HuH-7.5 (cell line): ENCODE results near the gene DYNLT5.
A peak's percentile ranks its signal among the peaks of the same experiment; 100 is the strongest.
"Not testable (repeated sequence)": the region's sequence is repeated elsewhere in the genome, so short reads cannot be mapped to it uniquely, and the experiment has no call there.

Source experiments
- DNase-seq: peaks from one replicate; pipeline ENCODE4 v3.0.0; 2011; ENCODE audit warnings: low spot score

The DYNLT5 gene

DNA sequence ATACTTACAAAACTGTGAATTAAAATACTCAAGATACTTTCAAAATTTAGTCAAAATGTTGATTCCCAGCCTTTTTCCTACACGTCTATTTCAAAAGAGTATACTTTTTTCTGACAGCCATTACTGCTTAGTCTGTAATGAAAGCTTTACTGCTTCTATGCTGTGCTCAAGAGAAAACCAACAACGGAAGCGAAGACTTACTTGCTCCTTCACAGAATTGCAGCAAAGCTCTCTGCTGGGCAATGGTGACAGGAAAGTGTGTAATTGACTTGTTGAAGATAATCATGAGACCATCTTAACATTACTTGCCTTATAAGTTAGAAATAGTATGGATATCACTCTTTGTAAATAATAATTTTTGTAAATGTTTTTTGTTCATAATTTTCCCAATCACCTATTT is 1.7 kb upstream of the DYNLT5 start:
- DNase-seq = no peak

DNA sequence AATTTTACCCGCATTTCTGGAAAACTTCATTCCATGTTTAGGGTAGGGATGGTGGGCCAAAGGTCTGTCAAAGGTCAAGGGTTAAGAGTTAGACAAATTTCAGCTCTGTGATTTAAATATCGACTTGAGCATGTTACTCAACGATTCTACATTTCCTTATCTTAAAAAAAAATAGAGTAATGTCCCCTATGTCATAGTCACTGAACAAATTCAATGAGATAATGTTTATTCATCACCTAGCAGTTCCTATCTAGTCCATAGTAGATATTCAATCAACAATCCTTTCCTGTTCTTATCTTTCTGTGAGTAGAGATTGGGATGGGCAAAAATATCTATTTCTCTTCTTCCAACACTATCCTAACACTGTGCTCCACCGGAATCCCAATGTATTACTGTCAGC is 1.1 kb upstream of the DYNLT5 start:
- DNase-seq = peak; percentile 20

DNA sequence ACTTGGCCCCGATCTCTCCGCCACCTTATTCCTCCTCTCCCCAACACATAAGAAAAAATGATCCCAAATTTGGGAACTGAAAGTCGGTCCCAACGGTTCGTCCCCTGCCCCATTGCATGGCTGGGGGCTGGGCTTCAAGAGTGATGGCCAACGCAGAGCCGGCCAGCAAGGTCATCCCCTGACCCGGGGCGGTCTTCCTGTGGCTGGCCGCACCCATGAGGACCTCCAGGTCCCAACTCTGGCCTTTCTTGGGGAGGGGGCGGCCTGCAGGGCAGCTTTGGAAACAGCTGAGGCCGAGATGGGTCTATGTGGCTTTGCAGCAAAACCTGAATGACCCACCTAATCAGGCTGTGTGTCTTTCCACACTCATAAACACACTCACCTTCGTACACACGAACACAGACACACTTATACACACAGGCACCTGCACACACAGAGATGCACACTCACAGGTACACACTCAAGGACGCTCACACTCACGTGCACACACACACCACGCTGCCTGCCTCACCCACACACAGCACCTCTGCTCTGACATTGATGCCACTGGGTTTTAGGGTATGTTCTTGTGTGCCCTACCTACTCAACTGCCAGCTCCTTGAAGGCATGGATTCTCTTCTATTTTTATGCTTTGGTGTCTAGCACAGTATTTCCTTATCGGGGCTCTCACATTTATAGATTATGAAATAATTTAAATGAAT is 562 bp downstream of the DYNLT5 start:
- no peak for DNase-seq

DNA sequence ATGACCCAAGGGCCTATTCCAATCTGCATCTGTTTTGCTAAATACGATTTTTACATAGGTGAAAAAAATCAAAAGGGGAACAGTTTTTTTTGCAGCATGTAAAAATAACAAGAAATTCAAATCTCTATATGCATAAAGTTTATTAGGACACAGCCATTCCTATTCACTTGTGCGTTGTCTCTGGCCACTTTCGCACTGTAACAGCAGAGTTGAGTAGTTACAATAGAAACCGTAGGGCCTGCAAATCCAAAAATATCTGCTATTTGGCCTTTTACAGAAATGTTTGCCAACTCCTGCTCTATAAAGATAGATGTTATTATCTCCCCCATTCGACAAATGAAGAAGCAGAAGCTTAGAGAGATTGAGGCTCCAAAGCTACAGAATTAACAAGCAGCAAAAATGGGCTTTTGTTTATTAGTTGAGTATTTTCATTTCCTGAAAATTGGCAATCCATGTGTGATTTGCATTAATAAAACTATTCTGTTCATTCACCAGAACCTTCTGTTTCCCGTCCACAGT is 5.5 kb downstream of the DYNLT5 start:
- no peak for DNase-seq

DNA sequence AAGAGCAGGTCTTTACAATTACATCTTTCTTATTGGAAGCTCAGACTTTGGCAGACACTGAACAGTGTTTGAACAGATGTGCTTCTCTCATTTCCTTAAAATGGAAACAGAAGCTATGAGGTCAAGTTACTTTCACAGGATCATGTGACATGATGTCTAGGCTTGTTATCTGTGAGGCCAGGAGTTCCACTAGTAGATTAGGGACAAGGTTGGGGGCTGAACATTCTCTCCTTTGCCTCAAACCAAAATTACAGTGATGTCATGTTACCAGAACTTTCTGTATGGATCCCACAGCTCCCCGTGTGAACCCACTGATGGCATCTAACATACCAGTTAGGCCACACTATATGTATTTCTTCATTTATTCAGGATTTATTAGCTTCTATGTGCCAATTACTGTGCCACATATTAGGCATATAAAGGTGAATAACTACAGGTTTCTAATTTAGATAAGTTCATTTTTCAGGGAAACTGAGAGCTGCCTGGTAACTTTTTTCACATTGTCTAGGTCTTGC is 6.0 kb downstream of the DYNLT5 start:
- DNase-seq = no peak

DNA sequence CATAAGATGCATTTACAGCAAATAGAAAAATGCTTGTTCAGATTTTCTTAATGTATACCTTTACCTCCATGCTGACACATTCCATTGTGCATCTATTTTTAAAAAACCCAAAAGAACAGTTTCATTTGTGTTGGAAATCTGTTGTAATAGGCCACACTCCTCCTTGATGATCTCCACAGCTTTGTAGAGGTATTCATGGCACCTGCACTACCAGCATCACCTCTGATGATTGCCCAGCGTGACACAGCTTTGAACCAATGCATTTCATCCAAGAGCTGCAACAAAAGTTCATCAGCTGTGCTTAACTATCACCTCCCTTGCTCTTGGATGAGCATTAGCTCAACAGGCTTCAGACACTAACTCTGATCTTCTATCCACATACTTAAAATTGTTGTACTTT is 8.2 kb downstream of the DYNLT5 start:
- no peak for DNase-seq

DNA sequence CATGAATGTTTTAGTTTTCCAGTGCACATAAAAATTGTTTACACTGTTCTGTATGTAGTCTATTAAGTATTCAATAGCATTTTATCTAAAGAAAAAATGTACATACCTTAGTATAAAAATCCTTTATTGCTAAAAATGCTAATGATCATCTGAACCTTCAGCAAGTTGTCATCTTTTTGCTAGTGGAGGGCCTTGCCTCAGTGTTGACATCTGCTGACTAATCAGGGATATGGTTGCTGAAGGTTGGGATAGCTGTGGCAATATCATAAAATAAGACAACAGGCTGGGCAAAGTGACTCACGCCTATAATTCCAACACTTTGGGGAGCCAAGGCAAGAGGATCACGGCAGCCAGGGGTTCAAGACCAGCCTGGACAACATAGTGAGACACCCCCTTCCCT is 9.0 kb downstream of the DYNLT5 start:
- DNase-seq = no peak

DNA sequence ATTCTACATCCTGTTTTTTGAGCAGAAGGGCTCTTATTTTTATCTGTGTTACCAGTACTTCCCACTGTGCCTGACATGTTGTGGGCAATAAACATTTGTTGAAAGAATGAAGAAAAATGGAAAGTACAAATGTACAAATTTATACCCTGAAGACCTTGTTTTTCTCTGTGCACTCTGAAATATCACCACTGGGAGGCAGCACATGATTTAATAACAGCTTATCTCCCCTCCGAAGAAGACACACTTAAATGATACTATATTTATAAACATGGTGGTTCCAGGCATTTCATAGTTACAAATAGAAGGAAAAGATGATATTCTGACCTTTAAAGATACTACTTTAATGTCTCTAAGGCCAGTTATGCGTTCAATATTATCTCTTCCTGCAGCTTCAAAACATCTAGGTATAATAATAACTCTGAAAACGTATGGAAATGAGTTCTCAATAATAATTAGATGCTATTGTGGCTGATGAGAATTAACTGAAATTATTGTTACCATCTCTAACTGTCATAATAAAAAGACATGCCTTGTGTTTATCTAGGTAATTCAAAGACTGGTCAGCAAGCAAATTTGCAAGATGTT is 12.8 kb downstream of the DYNLT5 start:
- DNase-seq = no peak

DNA sequence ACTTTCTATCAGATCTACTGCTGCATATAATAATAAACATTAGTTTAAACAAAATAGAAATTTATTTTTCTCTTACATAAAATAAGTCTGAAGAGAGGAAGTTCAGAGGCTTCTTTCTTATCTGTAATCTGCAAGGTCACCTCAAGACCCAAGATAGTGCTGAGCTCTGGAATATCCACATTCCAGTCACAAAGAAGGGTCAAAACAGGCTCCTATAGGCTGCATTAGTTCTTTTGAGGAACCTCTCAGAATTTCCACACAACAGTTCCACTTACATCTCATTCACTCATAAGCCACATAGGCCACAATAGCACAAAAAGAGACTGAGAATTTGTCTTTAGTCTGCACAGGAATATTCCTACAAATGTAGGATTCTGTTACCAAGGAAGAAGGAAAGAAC is 15.4 kb downstream of the DYNLT5 start:
- DNase-seq = no peak

DNA sequence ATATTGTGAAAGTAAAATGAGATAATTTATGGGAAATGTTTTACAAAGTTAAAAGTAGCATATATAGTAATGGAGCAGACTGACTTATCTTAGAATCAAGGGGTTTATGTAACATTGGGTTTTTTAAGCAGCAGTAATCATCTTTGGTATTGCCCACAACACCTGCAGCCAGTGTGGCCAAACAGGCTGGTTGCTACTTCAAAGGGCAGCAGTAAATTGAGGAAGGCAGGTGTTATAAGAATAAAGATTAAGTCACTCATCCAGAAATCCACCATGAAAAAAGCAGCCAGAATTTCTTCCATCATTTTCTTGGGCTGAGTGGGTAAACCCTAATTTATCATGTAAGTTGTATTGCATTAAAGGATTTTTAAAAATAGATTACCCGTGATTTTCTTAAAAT is 16.7 kb downstream of the DYNLT5 start:
- no peak for DNase-seq

DNA sequence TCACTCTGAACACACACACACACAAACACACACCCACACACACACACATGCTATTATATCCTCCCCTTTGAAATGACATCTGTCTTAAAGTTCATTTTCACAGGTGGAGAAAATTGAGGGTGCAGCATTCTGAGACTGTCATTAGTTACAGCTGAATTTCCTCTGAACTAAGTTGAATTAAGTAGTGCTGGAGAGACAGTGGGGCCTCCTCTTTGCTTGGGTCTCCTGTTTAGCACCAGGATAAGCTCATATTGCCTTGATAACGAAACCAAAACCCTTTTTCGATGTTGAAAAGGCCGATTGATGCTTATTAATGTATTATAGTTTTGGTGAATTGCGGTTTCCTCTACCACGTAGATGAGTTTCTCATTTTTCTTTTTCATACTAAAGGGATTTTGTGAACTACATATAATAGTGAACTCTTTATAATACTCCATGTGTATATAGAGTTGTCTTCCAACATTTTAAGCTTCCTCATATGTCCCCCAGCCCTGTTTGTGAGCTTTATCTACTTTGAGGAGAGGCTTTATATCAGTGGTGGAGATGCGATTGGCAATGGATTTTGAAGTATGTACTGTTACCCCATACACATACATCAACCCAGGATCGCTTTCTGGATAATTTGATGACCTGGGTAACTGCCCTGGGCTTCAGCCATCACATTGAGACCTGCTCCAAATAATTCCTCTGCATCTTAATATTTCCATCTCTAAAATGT is 17.4 kb downstream of the DYNLT5 start:
- no peak for DNase-seq

DNA sequence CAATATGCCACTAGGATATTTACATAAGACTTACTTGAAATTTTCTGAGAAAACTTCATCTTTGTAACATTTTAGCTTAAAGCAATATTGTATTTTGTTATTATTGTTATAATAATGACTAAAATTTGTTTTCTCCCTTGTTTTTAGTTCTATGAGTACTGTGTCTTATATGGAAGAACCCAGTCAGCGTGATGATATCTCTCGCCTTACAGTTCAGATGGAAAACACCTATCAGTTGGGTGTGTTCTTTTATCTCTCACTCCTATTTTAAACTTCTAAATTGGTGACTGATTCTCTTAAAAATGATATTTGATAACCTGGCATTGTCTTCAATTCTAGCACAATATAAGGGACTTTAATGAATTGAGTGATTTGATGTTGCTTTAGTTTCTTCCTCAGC is 18.0 kb downstream of the DYNLT5 start:
- no peak for DNase-seq

DNA sequence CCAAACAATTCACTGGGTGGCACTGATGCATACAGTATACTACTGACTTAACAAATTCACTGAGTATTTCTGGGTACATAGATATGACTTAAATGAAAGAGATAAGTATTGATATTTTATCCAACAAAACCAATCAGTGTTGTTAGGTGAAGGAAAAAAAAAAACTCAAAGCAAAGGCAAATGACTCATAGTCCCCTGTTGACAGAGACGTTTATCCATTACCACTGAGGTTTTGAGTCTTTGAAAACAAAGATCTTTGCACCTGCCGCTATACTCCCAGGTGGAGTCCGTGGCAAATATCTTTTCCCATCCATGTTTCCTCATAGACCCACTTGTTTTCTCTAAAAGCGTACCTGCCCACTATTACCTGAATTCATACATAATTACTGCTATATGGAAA is 18.4 kb downstream of the DYNLT5 start:
- DNase-seq = no peak

DNA sequence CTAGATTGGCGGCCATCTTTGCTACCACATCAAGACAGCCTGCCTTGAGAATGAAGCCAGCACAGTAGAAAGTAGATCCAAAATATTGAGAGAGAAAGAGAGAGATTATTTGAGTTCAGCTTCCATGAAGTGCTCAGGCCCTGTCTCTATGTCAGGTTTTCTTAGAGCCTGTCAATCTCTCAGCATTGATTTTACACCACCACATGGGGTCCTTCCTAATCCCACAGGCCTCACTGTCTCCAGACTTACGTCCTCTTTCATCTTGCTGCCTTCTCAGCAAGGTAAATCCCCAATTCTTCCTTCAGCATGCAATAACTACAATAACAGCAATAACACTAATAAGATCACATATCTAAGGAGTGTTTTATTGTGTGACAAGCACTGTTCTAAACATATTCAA is 21.0 kb downstream of the DYNLT5 start:
- DNase-seq = no peak

DNA sequence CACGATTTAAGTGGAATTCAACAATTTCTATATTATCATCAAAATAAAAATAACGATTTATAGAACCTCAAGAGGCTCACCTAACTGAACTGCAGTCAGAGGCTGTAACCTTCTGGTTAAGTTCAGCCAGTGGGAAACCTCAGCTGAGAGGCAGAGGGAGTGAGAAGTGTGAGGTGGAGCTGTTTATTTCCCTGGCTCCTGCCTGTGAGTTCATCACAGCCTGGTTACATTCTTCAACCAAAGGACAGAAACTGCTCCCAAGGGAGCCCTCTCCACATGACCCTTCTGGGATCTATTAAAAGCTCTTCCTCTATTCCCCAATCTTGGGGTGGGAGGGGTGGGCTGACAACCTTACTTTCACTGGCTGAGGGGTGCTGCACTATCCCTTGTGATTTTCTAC is 22.2 kb downstream of the DYNLT5 start:
- no peak for DNase-seq

DNA sequence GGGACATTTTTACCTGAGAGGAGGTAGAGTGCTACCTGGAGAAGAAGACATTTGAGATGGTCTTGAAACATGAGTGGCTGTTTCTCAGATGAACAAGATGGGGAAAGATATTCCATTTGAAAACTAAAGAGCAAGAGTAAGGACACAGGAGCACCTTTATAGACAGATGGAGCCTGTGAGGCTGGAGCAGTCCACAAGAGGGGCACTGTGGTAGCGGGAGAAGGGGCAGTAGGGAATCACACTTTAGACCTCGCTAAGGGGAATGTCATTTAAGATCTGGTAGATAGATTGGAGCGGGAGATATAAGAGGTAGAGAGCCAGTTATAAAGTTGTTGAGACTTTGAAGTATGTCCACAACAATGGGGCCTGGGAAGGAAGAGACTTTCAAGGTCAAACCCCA is 23.4 kb downstream of the DYNLT5 start:
- no peak for DNase-seq

DNA sequence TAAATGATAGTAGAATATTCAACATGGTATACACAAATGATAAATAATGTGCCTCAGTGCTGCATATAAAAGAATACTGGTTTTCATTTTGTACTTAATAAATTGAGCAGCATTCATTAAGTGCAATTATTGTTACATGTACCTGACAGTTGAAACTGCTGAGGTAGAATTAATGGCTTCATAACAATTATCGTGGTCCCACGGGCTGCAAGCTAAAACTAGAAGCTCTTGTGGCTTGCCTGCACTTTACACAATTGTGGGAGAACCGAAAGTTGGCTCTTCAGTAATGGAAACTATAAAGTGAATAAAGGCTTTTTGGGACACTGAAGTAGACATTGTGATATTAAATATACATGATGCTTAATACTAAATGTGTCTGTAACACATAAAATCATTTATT is 25.6 kb downstream of the DYNLT5 start:
- no peak for DNase-seq

DNA sequence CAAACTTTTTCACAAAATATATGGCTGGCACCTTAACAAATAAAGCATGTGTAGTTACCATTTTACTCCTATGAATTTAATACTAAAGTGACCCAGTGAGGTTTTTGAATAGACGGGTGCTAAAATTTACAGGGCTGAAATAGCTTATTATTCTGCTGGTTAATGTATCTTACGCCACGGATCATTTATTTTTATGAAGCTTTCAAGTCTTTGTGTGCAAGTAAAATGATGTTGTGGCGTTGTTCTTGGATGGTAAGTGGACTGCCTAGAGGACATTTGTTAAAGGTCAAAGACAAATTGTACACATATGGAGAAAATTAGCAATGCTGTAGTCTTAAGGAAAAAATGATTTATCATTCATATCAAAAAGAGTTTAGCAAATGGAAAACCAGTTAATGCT is 26.0 kb downstream of the DYNLT5 start:
- no peak for DNase-seq

DNA sequence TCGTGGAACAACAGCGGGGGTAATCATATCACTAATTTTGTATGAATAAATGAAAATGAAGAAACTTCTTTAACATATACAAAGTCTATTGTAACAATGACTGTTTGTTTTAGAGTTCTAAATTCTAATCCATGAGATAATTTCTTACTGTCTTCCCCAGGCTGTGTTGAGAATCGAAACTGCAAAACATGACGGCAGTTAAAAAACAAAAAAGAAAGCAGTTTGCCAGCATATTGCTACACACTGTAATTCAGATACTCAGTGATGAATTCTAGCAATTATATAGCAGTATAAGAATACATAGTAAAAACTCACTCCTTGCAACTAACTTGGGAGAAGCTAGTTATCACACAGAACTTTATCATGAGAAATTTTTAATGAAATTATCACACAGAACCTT is 26.7 kb downstream of the DYNLT5 start:
- no peak for DNase-seq

DNA sequence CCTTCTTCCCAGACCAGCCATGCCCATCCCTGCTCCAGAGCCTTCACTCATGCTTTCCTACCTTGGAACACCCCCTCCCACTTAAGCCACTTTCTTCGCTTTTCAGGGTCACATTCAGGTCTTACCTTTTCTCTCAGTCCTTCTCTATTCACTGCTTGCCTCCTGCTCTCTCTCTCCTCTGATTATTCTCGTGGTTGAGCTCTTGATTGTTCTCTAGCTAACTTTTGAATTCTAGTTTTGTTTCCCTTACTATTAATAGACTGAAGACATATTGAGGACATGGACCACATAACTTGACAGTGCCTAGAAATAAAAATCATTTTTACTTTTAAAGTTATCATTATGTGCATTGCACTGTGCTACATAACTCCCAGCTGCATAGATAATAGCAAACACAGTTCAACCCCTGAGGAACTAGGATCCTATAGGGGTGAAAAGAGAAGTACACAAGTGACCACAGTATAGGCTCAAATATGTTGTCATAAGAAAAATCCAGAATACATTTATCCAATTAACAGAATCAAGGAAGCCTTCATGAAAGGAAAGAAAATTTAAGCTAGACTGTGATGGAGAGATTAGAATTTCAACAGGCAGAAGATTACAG is 27.3 kb downstream of the DYNLT5 start:
- no peak for DNase-seq

DNA sequence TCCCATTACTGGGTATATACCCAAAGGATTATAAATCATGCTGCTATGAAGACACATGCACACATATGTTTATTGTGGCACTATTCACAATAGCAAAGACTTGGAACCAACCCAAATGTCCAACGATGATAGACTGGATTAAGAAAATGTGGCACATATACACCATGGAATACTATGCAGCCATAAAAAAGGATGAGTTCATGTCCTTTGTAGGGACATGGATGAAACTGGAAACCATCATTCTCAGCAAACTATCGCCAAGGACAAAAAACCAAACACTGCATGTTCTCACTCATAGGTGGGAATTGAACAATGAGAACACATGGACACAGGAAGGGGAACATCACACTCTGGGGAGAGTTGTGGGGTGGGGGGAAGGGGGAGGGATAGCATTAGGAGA is 33.5 kb downstream of the DYNLT5 start:
- DNase-seq = not testable (repeated sequence)

DNA sequence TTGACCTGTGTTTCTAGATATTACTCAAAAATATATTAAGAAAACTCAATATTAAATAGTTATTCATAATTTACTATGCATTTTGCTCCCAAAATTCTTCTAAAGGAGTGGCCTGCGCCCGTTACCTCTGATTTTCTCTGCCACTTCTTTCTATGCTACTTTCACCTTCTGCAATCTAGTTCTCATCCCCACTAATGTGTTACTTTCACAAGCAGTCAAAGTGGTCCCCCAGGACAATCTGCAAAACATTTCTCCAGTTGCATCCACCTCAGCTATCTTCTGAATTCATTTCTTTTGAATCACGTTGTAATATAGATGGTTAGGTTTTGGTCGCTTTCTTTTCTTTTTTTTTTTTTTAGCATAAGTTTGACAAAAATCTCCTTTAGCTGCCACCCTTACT is 35.4 kb downstream of the DYNLT5 start:
- no peak for DNase-seq
